Body of pancreas (tissue), 4 donors: Measurements from ENCODE around the gene GAP43. TPM values are rescaled to one million over a fixed set of nuclear protein-coding genes. Genes with fewer than 3 reads are reported as not detected.

Experiments
- ATAC-seq: fragments of 150-250 bp; one replicate; pipeline ENCODE4 v1.9.1; 2016
- DNase-seq, 4 donors: peaks; one replicate each; pipeline ENCODE4 v3.0.0-alpha.2; 2019
- H3K27ac ChIP-seq, 4 donors: fragments of 200-600 bp; sonication (generic); 1 replicate in 3 of 4; 2 replicates in 1 of 4; pipeline versions ENCODE4 v1.5.1 to v1.6.1; 2016 to 2019; ENCODE audit warnings: mild to moderate bottlenecking in 1 of 4, mixed read lengths in 1 of 4, moderate library complexity in 1 of 4
- H3K27me3 ChIP-seq, 2 donors: fragments of 200-600 bp; sonication (generic); one replicate each; pipeline ENCODE4 v1.6.0; 2016; ENCODE audit warnings: mild to moderate bottlenecking in 1 of 2
- H3K36me3 ChIP-seq, 2 donors: fragments of 200-600 bp; sonication (generic); replicated peaks in 1 of 2; 2 replicates each; pipeline ENCODE4 v1.5.1; 2016; ENCODE audit warnings: low read depth in 2 of 2; ENCODE audit not compliant: insufficient read depth in 1 of 2
- H3K4me1 ChIP-seq: fragments of 200-600 bp; sonication (generic); one replicate; pipeline ENCODE4 v1.6.0; 2016
- H3K4me3 ChIP-seq, 2 donors: fragments of 200-600 bp; sonication (generic); 1 replicate in 1 of 2; 2 replicates in 1 of 2; pipeline ENCODE4 v1.5.1; 2016 to 2019
- H3K9me3 ChIP-seq, 3 donors: fragments of 200-600 bp; sonication (generic); 1 replicate in 2 of 3; 2 replicates in 1 of 3; pipeline ENCODE4 v1.5.1; 2016
- POLR2A ChIP-seq, 3 donors: fragments of 450-650 bp; IDR thresholded peaks; one replicate each; pipeline ENCODE4 v1.6.1; 2016; ENCODE audit warnings: antibody characterized with exemption in 3 of 3, mild to moderate bottlenecking in 2 of 3
- WGBS, 2 donors: methylation state at CpG; one replicate each; pipeline ENCODE4 v1.1.5; 2017; 5-methylcytosine and 5-hydroxymethylcytosine counted together
- intact Hi-C: fragments of 100-400 bp; cut with DNase I; formaldehyde crosslinking; loops from one replicate; pipeline ENCODE4 v1.15.1; 2023
- total RNA-seq, 2 donors: library from RNA; depleted of rRNA; stranded (reverse); fragments of >200 nt; gene quantifications; one replicate each; pipeline ENCODE4 v1.1.0, GENCODE V29; 2016
- TF ChIP-seq, protein P1 (sequence below), 7 experiments: fragments of 450-650 bp in 4 of 7; fragments of 200-600 bp in 3 of 7; sonication (generic) in 3 of 7; IDR thresholded peaks; one replicate each; pipeline ENCODE4 v1.5.1; 2016 to 2019; ENCODE audit warnings: antibody characterized with exemption in 7 of 7

GAP43 gene
- total RNA-seq, 2 donors from 2014 or later = 0.26 TPM; not detected in 1

DNA sequence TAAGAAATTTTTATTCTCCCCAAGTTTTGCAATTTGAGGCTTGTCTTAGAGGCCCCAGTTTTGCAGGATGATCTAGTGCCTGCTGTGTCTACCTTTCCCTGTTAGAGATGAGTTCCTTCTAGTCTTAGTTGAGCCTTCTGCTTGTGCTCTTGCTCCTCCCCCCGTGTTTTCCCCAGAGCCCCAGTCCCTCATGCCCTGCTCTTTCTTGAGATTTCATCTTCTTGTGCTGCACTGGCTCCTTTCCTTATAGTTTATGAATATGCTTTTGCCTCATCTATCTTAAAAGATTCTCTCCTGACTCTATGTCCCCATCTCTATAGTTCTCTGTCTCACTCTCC, 4.7 kb downstream of the GAP43 start:
- no peak for TF ChIP-seq POLR2A (IDR thresholded peaks at IDR 0.05)
- TF ChIP-seq, protein P1, sequence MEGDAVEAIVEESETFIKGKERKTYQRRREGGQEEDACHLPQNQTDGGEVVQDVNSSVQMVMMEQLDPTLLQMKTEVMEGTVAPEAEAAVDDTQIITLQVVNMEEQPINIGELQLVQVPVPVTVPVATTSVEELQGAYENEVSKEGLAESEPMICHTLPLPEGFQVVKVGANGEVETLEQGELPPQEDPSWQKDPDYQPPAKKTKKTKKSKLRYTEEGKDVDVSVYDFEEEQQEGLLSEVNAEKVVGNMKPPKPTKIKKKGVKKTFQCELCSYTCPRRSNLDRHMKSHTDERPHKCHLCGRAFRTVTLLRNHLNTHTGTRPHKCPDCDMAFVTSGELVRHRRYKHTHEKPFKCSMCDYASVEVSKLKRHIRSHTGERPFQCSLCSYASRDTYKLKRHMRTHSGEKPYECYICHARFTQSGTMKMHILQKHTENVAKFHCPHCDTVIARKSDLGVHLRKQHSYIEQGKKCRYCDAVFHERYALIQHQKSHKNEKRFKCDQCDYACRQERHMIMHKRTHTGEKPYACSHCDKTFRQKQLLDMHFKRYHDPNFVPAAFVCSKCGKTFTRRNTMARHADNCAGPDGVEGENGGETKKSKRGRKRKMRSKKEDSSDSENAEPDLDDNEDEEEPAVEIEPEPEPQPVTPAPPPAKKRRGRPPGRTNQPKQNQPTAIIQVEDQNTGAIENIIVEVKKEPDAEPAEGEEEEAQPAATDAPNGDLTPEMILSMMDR (IDR thresholded peaks at IDR 0.05) = no peak
- intact Hi-C loops = no loop called here
- peaks cover 4% of the 10 kb centered on the region for H3K4me1 ChIP-seq

DNA sequence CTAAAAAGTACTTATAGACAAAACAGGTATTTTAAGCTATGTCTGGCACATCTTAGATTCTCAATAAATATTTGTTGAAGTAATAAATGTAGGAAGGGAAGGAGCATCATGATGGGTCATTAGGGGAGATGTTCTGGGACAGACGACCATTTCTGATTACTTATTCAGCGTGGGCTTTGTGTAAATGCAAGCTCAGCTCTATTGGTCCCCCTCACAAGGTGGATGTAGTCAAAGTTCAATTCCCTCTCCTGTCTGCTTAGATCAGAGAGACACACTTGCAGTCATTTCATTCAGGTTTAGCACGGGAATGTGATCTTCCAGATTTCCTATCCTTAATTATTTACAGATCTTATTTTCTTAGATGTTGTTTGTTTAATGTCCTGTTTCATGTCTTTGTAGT, 7.5 kb downstream of the GAP43 start:
- Histone ChIP-seq H3K9me3 (no peaks in the 10 kb centered on the region), H3K27ac (no peak overlapping the region), H3K4me3 (no peak overlapping the region), H3K27me3 (no peaks in the 10 kb centered on the region), H3K4me1 (no peaks in the 10 kb centered on the region), H3K36me3 (no peaks in the 10 kb centered on the region)
- intact Hi-C loops = no loop called here
- DNase-seq (no peak), ATAC-seq (no peak)
- 62 to 67% methylated on average over 3 of the region's 3 CpGs for WGBS, 2 donors
- TF ChIP-seq, protein P1 (IDR thresholded peaks at IDR 0.05) = no peak
- TF ChIP-seq POLR2A (IDR thresholded peaks at IDR 0.05) = no peak

More for the DNA sequence above, 4.7 kb downstream of the GAP43 start:
- Histone ChIP-seq H3K36me3 (no peaks in the 10 kb centered on the region), H3K4me3 (no peak overlapping the region), H3K9me3 (no peaks in the 10 kb centered on the region), H3K27ac (no peak overlapping the region), H3K27me3 (peaks cover 0 to 23% of the 10 kb centered on the region in 2 donors)
- no peak for ATAC-seq
- DNase-seq = no peak
- 44 to 46% methylated on average over 1 of the region's 1 CpG for WGBS, 2 donors

DNA sequence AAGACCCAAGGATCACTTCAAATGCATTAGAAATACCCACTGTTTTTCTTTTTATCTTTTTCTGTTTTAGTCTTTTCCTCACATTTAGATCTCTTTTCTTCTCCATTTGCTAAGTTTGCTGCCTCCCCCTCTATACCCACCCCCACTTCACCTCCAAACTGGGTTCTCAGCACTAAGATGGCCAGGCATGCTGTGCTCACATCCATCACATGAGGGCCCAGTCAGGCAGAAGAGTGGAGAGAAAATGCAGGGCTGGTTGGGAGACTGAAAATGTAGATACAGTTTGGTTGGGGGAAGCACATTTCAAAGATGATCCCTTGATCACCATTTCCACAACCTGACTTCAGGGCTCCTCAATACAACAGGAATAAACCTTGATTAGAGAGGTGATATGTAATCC, 8.7 kb downstream of the GAP43 start:
- H3K9me3 ChIP-seq = no peaks in the 10 kb centered on the region
- TF ChIP-seq, protein P1 (IDR thresholded peaks at IDR 0.05) = no peak
- no peak for TF ChIP-seq POLR2A (IDR thresholded peaks at IDR 0.05)
- DNase-seq = no peak
- no peak overlapping the region for H3K4me3 ChIP-seq
- H3K36me3 ChIP-seq = no peaks in the 10 kb centered on the region
- no peaks in the 10 kb centered on the region for H3K4me1 ChIP-seq
- no peak for ATAC-seq
- H3K27ac ChIP-seq = no peak overlapping the region
- intact Hi-C loops = no loop called here
- no peaks in the 10 kb centered on the region for H3K27me3 ChIP-seq

DNA sequence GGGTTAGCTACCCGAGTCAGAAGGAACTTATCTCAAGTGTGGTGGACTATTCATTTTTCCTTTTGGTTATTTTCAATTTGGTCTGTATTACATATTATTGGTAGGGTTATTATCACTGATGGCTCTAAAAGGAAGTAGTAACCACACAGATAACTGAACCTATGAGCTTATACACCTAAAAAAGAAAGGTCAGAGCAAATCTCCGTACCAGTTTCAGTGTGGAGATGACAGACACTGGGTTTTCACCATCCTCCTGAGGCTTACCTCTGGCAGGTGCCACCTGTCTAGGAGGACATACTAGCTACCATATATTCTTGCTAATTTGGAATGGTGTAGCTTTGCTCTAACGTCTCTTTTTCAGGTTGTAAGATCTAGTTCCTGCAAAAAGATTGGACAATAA, 10.2 kb downstream of the GAP43 start:
- Histone ChIP-seq H3K27me3 (no peaks in the 10 kb centered on the region), H3K4me3 (no peak overlapping the region), H3K4me1 (no peaks in the 10 kb centered on the region), H3K36me3 (no peaks in the 10 kb centered on the region), H3K9me3 (no peaks in the 10 kb centered on the region), H3K27ac (no peak overlapping the region)
- TF ChIP-seq, protein P1 (IDR thresholded peaks at IDR 0.05) = no peak
- no peak for TF ChIP-seq POLR2A (IDR thresholded peaks at IDR 0.05)
- no peak for ATAC-seq
- DNase-seq = no peak
- intact Hi-C loops = no loop called here
- 77 to 78% methylated on average over 3 of the region's 3 CpGs for WGBS, 2 donors

- no peaks in the 10 kb centered on the region for H3K9me3 ChIP-seq
- H3K36me3 ChIP-seq = no peaks in the 10 kb centered on the region
- TF ChIP-seq, protein P1 (IDR thresholded peaks at IDR 0.05) = no peak
- TF ChIP-seq POLR2A (IDR thresholded peaks at IDR 0.05) = no peak
- DNase-seq = no peak
- no peaks in the 10 kb centered on the region for H3K27me3 ChIP-seq
- no peak overlapping the region for H3K4me3 ChIP-seq
- no peak for ATAC-seq
- no peaks in the 10 kb centered on the region for H3K4me1 ChIP-seq
- no peak overlapping the region for H3K27ac ChIP-seq
- intact Hi-C loops = no loop called here
- 71 to 77% methylated on average over 2 of the region's 2 CpGs for WGBS, 2 donors
Measured at GRCh38 chr3:115634052-115634451, 10.7 kb downstream of the GAP43 start.
